Activated CD4-positive, alpha-beta T cell treated with anti-CD3 and anti-CD28 coated beads for 36 hours (primary cell): ENCODE results near the gene RRAD. TPM values are rescaled to one million over a fixed set of nuclear protein-coding genes. Genes with fewer than 3 reads are reported as not detected.

Experiments used
- ATAC-seq: fragments of 200-7000 bp; cut with Tn5 transposase; one replicate; pipeline ENCODE4 v1.10.0; 2021; ENCODE audit warnings: mild to moderate bottlenecking, moderate library complexity
- CTCF ChIA-PET: fragments of 350-600 bp; sonication (Branson Sonifier 250); formaldehyde crosslinking; loops from one replicate; lab custom pipeline; 2021; ENCODE audit warnings: antibody characterized with exemption; lab: Charles Lee
- POLR2A ChIA-PET: fragments of 350-600 bp; sonication (Branson Sonifier 250); formaldehyde crosslinking; loops from one replicate; lab custom pipeline; 2021; ENCODE audit warnings: antibody characterized with exemption, inconsistent platforms; lab: Charles Lee
- DNase-seq: peaks from one replicate; pipeline ENCODE4 v3.0.0-alpha.2; 2020
- H3K27ac Mint-ChIP-seq: one replicate; pipeline ENCODE4 v1.8.0; 2021; ENCODE audit warnings: mixed read lengths
- H3K27me3 Mint-ChIP-seq: one replicate; pipeline ENCODE4 v1.8.0; 2021; ENCODE audit warnings: mixed read lengths
- H3K36me3 Mint-ChIP-seq: one replicate; pipeline ENCODE4 v1.8.0; 2021; ENCODE audit warnings: low read depth, mixed read lengths
- H3K4me1 Mint-ChIP-seq: one replicate; pipeline ENCODE4 v1.8.0; 2021; ENCODE audit warnings: mixed read lengths
- H3K4me3 Mint-ChIP-seq: one replicate; pipeline ENCODE4 v1.8.0; 2021; ENCODE audit warnings: mild to moderate bottlenecking, moderate library complexity, mixed read lengths
- H3K9me3 Mint-ChIP-seq: one replicate; pipeline ENCODE4 v1.8.0; 2021; ENCODE audit warnings: low read depth, mixed read lengths
- intact Hi-C, 2 experiments: fragments of 100-400 bp; cut with DNase I in 1 of 2; cut with micrococcal nuclease in 1 of 2; formaldehyde crosslinking; loops; one replicate each; pipeline versions ENCODE4 v1.14.2 to v1.15.1; 2022 to 2024; cut with DNase I, micrococcal nuclease
- total RNA-seq, 2 experiments: library from RNA; stranded (reverse); gene quantifications; one replicate each; pipeline ENCODE4 v1.2.3, GENCODE V29; 2021

The RRAD gene
- total RNA-seq, 2 experiments from 2014 or later, result 0.19 to 0.55 TPM

DNA sequence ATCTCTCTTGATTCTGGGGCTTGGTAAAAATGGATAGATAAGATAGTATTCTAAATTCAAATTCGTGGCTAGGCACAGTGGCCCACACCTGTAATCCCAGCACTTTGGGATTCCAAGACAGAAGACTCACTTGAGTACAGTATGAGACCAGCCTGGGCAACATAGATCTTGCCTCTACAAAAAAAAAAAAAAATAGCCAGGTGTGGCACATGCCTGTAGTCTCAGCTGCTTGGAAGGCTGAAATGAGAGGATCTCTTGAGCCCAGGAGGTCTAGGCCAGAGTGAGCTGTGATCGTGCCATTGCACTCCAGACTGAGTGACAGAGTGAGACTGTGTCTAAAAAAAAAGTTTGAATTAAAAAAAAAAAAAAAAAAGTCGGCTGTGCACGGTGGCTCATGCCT is 35.7 kb downstream of the RRAD start:
- Mint-ChIP-seq H3K4me3 (no peak overlapping the region), H3K4me1 (peaks cover 31% of the 10 kb centered on the region), H3K27me3 (no peaks in the 10 kb centered on the region), H3K9me3 (no peaks in the 10 kb centered on the region), H3K27ac (no peak overlapping the region), H3K36me3 (peaks cover 30% of the 10 kb centered on the region)
- CTCF ChIA-PET, result interaction anchor here (1.2 to 2.7 kb wide), 6 partner anchors 9 to 59 kb away, joined by 3 to 15 read pairs (median 4); partner anchors contain the start of genes NAE1 and PDP2
- POLR2A ChIA-PET, result no interaction called here
- ATAC-seq (no peak), DNase-seq (no peak)
- intact Hi-C loops, result no loop called here

DNA sequence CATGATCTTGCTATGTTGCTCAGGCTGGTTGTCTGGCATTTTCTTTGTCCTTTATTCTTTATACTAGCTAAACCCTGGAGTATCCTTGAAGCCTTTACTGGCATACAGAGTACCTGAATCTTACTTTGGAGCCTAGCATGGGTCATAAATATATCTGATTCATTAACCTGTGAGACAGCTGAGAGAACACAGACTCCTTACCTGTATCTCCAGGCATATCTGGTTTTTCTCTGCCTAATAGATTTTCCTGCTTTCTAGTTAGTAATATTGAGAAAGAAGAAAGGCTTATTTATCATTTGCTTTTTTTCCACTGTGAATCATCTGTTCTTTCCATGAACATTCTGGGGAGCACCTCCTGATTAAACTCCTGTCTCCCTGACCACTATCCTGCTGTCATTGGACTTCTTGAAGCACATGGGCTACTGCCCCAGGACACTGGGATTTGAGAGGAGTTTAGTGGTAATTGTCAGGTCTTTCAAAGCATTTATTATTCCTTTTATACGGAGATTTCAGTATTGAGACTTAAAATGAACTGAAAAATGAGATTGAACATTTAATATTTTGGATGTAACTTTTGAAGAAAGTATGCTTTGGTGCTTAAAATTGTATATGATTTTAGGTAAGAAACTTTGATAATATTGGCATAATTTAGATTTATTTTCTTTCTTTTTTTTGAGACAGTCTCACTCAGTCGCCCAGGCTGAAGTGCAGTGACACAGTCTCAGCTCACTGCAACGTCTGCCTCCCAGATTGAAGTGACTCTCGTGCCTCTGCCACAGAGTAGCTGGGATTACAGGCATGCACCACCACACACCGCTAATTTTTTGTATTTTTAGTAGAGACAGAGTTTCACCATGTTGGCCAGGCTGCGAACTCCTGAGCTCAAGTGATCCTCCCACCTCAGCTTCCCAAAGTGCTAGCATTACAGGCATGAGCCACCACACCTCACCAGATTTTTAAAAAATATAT is 36.4 kb downstream of the RRAD start:
- POLR2A ChIA-PET, result no interaction called here
- H3K36me3 Mint-ChIP-seq, result peaks cover 36% of the 10 kb centered on the region

GRCh38 chr16:66886914-66887313 is 38.4 kb downstream of the RRAD start:
- intact Hi-C loops, result no loop called here
- H3K27me3 Mint-ChIP-seq, result no peaks in the 10 kb centered on the region
- H3K9me3 Mint-ChIP-seq, result no peaks in the 10 kb centered on the region
- ATAC-seq (no peak), DNase-seq (no peak)
- no peak overlapping the region for H3K4me3 Mint-ChIP-seq
- no peak overlapping the region for H3K27ac Mint-ChIP-seq
- H3K4me1 Mint-ChIP-seq, result peaks cover 29% of the 10 kb centered on the region
- CTCF ChIA-PET, result interaction anchor here (0.8 to 1.7 kb wide), 2 partner anchors 11 to 19 kb away, joined by 4 to 5 read pairs; no protein-coding TSS in a partner anchor
- POLR2A ChIA-PET, result no interaction called here
- H3K36me3 Mint-ChIP-seq, result peaks cover 32% of the 10 kb centered on the region

More for the DNA sequence above, 36.4 kb downstream of the RRAD start:
- Mint-ChIP-seq H3K27me3 (no peaks in the 10 kb centered on the region), H3K4me3 (no peak overlapping the region), H3K9me3 (no peaks in the 10 kb centered on the region), H3K4me1 (peaks cover 33% of the 10 kb centered on the region), H3K27ac (no peak overlapping the region)
- CTCF ChIA-PET, result interaction anchor here (0.6 to 2.7 kb wide), 3 partner anchors 8 to 58 kb away, joined by 3 to 15 read pairs (median 3); partner anchors contain the start of genes NAE1 and PDP2
- ATAC-seq (no peak), DNase-seq (no peak)
- intact Hi-C loops, result no loop called here

GRCh38 chr16:66886321-66886720 is 39.0 kb downstream of the RRAD start:
- no peaks in the 10 kb centered on the region for H3K27me3 Mint-ChIP-seq
- H3K9me3 Mint-ChIP-seq, result no peaks in the 10 kb centered on the region
- H3K27ac Mint-ChIP-seq, result no peak overlapping the region
- ATAC-seq (no peak), DNase-seq (no peak)
- ChIA-PET CTCF (interaction anchor here (0.5 to 1.7 kb wide), 7 partner anchors 9 to 578 kb away, joined by 3 to 5 read pairs (median 4); partner anchors contain the start of gene NAE1), POLR2A (no interaction called here)
- peaks cover 33% of the 10 kb centered on the region for H3K4me1 Mint-ChIP-seq
- peaks cover 32% of the 10 kb centered on the region for H3K36me3 Mint-ChIP-seq
- intact Hi-C loops, result no loop called here
- no peak overlapping the region for H3K4me3 Mint-ChIP-seq

- ChIA-PET CTCF (interaction anchor here (0.7 to 1.7 kb wide), 3 partner anchors 18 to 55 kb away, joined by 3 to 5 read pairs (median 4); partner anchors contain the start of gene NAE1), POLR2A (no interaction called here)
- no peak for DNase-seq
- no peaks in the 10 kb centered on the region for H3K27me3 Mint-ChIP-seq
- H3K4me3 Mint-ChIP-seq, result no peak overlapping the region
- no peaks in the 10 kb centered on the region for H3K9me3 Mint-ChIP-seq
- H3K27ac Mint-ChIP-seq, result no peak overlapping the region
- H3K4me1 Mint-ChIP-seq, result peaks cover 33% of the 10 kb centered on the region
- intact Hi-C loops, result no loop called here
- H3K36me3 Mint-ChIP-seq, result peaks cover 32% of the 10 kb centered on the region
- ATAC-seq, result no peak
Measured at GRCh38 chr16:66885491-66885890, 39.8 kb downstream of the RRAD start.

DNA sequence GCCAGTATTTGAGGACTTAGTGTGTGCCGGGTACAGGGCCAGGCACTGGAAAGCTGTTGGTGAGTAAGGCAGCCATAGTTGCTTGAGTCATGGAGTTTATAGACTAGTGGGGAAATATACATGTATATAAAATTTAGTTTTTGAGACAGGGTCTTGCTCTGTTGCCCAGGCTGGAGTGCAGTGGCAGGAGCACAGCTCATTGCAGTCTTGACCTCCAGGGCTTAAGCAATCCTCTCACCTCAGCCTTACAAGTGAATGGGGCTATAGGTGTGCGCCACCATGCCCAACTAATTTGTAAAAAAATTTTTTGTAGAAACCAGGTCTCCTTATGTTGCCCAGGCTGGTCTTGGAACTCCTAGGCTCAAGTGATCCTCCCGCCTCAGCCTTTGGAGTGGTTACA is 42.6 kb downstream of the RRAD start:
- DNase-seq, result no peak
- Mint-ChIP-seq H3K9me3 (no peaks in the 10 kb centered on the region), H3K4me1 (peaks cover 48% of the 10 kb centered on the region), H3K36me3 (peaks cover 29% of the 10 kb centered on the region), H3K27me3 (no peaks in the 10 kb centered on the region), H3K27ac (no peak overlapping the region), H3K4me3 (no peak overlapping the region)
- POLR2A ChIA-PET, result no interaction called here
- intact Hi-C loops, result no loop called here
- CTCF ChIA-PET, result interaction anchor here (0.6 to 6.6 kb wide), 6 partner anchors 8 to 219 kb away, joined by 3 to 37 read pairs (median 5); partner anchors contain the start of gene NAE1
- ATAC-seq, result no peak

GRCh38 chr16:66881964-66882508 is 43.3 kb downstream of the RRAD start:
- no peaks in the 10 kb centered on the region for H3K9me3 Mint-ChIP-seq
- H3K36me3 Mint-ChIP-seq, result peaks cover 23% of the 10 kb centered on the region
- ATAC-seq (no peak), DNase-seq (no peak)
- H3K4me1 Mint-ChIP-seq, result peaks cover 46% of the 10 kb centered on the region
- H3K27ac Mint-ChIP-seq, result no peak overlapping the region
- ChIA-PET CTCF (interaction anchor here (0.6 to 6.6 kb wide), 10 partner anchors 9 to 56 kb away, joined by 3 to 37 read pairs (median 4); partner anchors contain the start of gene NAE1), POLR2A (interaction anchor here (1.0 kb wide), 1 partner anchor 18 kb away, joined by 4 read pairs; no protein-coding TSS in a partner anchor)
- intact Hi-C loops, result loop anchor here in 1 of 2 experiments (2.0 kb wide), 2 partner anchors 53 to 131 kb away; partner anchors contain the start of genes CES2, CIAO2B and DYNC1LI2
- H3K27me3 Mint-ChIP-seq, result no peaks in the 10 kb centered on the region
- peak overlapping the region; percentile 90 for H3K4me3 Mint-ChIP-seq

DNA sequence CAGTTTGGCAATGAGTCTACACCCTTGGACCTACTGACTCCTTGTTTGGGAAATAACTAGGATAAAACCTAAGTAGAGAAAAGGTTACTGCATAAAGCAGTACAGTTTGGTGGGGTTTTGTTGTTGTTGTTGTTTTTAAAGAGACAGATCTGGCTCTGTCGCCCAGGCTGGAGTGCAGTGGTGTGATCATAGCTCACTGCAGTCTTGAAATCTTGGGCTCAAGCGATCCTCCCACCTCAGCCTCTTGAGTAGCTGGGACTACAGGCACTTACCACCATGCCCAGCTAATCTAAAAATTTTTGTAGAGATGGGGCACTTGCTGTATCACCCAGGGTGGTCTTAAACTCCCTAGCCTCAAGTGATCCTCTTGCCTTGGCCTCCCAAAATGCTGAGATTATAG is 43.8 kb downstream of the RRAD start:
- H3K9me3 Mint-ChIP-seq, result peaks cover 1% of the 10 kb centered on the region
- POLR2A ChIA-PET, result interaction anchor here (0.6 to 1.0 kb wide), 2 partner anchors 18 to 232 kb away, joined by 3 to 4 read pairs; no protein-coding TSS in a partner anchor
- no peak for DNase-seq
- H3K27ac Mint-ChIP-seq, result no peak overlapping the region
- peak overlapping the region; percentile 90 for H3K4me3 Mint-ChIP-seq
- peaks cover 20% of the 10 kb centered on the region for H3K36me3 Mint-ChIP-seq
- CTCF ChIA-PET, result interaction anchor here (0.6 to 6.6 kb wide), 7 partner anchors 8 to 56 kb away, joined by 3 to 37 read pairs (median 4); partner anchors contain the start of gene NAE1
- no peak for ATAC-seq
- intact Hi-C loops, result loop anchor here in 1 of 2 experiments (2.0 kb wide), 2 partner anchors 53 to 131 kb away; partner anchors contain the start of genes CES2, CIAO2B and DYNC1LI2
- H3K4me1 Mint-ChIP-seq, result peaks cover 42% of the 10 kb centered on the region
- H3K27me3 Mint-ChIP-seq, result no peaks in the 10 kb centered on the region

- H3K9me3 Mint-ChIP-seq, result peaks cover 4% of the 10 kb centered on the region
- H3K27me3 Mint-ChIP-seq, result no peaks in the 10 kb centered on the region
- peaks cover 20% of the 10 kb centered on the region for H3K36me3 Mint-ChIP-seq
- POLR2A ChIA-PET, result interaction anchor here (0.6 kb wide), 3 partner anchors 9 to 233 kb away, joined by 3 to 4 read pairs (median 4); no protein-coding TSS in a partner anchor
- peak; percentile 29 for DNase-seq
- CTCF ChIA-PET, result interaction anchor here (0.6 to 6.6 kb wide), 10 partner anchors 8 to 50 kb away, joined by 3 to 37 read pairs (median 4); partner anchors contain the start of genes CA7 and NAE1
- H3K4me1 Mint-ChIP-seq, result peaks cover 46% of the 10 kb centered on the region
- intact Hi-C loops, result loop anchor here in 1 of 2 experiments (2.0 kb wide), 2 partner anchors 54 to 130 kb away; partner anchors contain the start of genes CES2, CIAO2B and DYNC1LI2
- peak overlapping the region; percentile 90 for H3K4me3 Mint-ChIP-seq
- H3K27ac Mint-ChIP-seq, result peak overlapping the region; percentile 31
- ATAC-seq, result no peak
Measured at GRCh38 chr16:66881014-66881417, 44.3 kb downstream of the RRAD start.

GRCh38 chr16:66880288-66881013 is 44.9 kb downstream of the RRAD start, which contains the start of gene PDP2:
Gene PDP2, plus strand, starts transcription at chr16:66880515. Its CDS starts 3,770 bp downstream, at chr16:66884285.
- POLR2A ChIA-PET, result interaction anchor here (0.6 kb wide), 2 partner anchors 10 to 28 kb away, joined by 4 read pairs; no protein-coding TSS in a partner anchor
- Mint-ChIP-seq H3K27ac (peak within 1 kb of the TSS; percentile 96), H3K27me3 (no peaks in the 10 kb centered on the region), H3K4me3 (peak within 1 kb of the TSS; percentile 90), H3K4me1 (peaks cover 48% of the 10 kb centered on the region), H3K9me3 (peaks cover 4% of the 10 kb centered on the region), H3K36me3 (peaks cover 17% of the 10 kb centered on the region)
- ATAC-seq, result peak; percentile 90
- intact Hi-C loops, result loop anchor here in 1 of 2 experiments (2.0 kb wide), 2 partner anchors 54 to 130 kb away; partner anchors contain the start of genes CES2, CIAO2B and DYNC1LI2
- peak; percentile 95 for DNase-seq
- CTCF ChIA-PET, result interaction anchor here (0.6 to 6.6 kb wide), 9 partner anchors 9 to 49 kb away, joined by 3 to 37 read pairs (median 4); partner anchors contain the start of genes CA7 and NAE1
